ENCODE results near the gene ANXA10.
"Not testable (repeated sequence)": the region's sequence is repeated elsewhere in the genome, so short reads cannot be mapped to it uniquely, and the experiment has no call there.

ANXA10 gene

DNA sequence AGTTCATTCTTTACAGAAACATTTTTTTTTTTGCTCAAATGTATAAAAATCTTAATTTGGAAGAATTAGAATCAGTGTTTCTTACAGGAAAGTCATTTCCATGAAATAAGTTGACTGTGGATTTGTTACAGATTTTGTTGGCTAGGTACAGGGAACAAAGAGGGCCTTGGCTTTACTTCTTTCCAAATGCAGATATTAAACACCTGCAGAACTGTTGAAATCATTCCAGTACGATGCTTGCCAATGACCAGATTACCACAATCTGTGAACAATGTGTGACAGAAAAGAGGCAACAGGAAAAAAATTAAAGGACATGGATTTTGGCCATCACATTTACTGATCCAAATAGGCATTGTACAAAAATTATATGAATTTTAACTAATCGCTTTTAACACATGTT lies 70.8 kb downstream of the ANXA10 start:
- no peak for DNase-seq

DNA sequence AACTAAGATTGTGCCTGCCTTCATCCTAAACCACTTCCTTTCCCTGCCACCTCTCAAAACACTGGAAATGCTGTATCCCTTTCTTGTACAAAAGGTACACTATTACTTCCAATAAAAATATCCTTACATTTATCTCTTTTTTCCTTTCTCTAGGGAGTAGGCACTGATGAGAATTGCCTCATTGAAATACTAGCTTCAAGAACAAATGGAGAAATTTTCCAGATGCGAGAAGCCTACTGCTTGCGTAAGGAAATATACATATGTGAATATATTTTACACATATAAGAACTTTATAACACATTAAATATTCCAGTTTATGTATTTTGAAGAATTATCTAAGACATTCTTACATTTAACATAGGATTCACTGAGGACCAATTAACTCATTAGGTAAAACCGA lies 71.7 kb downstream of the ANXA10 start:
- DNase-seq, result no peak

DNA sequence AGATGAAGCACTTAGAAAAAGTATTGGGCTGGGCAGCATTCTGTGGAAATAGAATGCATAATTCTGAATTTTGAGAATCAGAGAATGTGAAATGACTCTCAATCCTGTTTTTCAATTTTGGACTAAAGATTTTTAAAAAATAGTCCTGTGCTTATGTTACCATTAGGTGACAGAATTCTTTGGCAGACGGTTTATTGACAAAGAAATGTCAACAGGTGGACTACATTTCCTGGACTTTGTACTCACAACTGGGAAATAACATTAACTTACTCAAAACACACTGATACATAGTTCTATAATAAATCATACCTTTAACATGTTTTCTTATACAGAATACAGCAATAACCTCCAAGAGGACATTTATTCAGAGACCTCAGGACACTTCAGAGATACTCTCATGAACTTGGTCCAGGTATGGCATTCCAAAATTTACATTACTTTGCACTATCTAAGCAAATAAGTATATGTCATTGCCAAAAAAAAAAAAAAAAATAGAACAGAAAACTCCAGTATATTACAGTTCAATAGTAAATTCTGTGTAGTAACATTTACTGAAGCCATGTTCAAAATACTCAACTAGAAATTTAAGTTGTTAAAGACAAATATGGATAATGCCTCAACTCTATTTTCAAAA lies 72.7 kb downstream of the ANXA10 start:
- DNase-seq, result no peak

DNA sequence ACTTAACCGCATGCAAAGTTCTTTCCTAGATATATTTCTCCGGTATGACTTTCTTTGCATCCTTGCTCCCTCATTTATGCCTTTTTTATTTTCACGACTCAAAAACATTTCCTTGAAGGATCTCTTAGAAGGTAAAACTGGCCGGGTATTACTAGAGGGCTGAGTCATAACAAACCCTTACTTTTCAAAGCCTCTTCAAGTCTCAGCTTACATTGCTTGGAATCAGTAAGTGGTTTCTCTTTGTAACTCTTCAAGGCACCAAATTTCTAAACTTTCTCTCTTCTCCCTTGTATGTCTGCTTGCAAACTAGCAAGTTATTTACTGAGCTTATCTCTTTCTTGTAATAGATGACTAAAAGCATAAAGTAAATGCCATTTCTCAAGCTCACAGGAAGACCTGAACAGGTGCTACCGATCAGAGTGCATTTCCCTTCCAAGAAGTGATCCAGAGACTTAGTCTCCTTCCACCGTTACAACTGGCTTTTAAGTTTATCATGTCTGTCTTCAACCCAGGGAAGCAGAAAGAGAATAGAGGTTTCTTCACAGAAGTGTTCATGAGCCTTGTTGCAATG lies 75.5 kb downstream of the ANXA10 start:
- DNase-seq, result no peak

DNA sequence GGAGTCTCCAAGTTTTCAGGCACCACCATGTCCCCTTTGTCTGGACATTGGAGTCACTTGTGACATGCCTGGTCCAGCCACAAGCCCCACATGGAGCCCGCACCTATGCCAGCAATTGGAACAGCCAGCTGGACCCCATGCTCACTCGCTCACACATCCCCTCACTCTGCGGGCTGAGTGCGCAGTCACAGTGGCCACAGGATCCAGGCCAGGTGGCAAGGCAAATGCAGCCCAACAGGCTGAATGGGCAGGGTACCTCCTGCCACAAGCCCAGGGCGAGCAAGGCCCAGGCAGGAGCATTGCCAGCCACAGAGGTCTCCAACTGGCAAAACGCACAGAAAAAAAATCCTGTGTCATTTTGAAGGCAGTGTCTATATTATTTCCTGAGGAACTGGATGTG lies 82.0 kb downstream of the ANXA10 start:
- no peak for DNase-seq

DNA sequence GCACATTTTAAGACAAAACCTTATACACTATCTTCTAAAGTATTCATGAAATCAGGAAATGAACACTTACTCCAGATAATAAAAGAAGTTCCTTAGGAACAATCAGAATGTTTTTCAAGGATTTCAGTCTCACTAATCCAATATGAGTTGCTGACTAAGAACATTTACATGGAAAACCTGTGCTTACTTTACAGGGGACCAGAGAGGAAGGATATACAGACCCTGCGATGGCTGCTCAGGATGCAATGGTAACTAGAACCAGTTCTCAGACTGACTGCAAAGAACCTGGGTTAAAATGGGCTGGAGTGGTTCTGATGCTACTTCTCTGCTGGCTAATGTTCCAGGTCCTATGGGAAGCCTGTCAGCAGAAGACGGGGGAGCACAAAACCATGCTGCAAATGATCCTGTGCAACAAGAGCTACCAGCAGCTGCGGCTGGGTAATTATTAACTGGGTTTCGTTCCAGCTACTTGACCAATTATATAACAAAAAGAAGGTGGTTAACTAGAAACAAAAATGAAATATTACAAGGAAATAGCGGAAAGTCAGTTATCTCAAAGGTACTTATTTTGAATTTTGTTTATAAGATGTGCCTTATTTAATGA lies 85.3 kb downstream of the ANXA10 start:
- no peak for DNase-seq

DNA sequence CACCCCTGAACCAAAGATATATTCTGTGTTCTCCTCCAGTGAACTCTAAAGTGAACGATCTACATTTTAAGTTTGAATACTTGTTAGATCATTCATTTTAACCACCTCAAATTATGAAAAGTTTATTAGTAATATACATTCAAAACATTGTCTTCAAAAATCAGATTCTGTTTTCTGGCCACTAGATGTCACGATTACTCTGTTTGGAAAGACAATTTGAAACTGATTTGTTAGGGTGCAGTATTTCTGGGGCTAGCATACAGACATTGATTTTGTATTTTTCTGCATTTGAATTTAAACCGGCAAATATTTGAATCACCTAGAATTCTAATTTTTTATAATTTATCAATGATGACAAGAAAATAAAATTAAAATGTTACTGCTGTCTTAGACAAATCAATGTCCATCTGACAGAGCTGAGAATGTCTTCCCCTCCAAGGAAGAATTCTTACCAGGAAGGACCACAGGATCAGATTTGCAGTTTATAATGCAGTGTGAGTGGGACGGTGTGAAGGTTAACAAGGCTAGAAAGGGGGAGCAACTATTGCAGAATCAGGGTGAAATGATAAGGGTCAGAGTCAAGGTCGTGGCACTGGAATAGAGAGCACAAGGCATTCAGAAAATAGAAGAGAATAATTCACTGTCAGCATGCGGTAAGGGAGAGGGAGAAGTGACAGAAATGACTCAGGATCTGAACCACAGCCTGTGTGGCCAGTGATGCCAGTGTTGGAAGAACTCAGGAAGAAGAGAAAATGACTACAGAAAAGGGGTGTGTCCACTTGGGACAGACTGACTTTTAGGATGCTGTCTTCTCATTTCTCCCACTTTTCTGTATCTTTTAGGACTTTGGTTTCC lies 91.6 kb downstream of the ANXA10 start:
- no peak for DNase-seq

DNA sequence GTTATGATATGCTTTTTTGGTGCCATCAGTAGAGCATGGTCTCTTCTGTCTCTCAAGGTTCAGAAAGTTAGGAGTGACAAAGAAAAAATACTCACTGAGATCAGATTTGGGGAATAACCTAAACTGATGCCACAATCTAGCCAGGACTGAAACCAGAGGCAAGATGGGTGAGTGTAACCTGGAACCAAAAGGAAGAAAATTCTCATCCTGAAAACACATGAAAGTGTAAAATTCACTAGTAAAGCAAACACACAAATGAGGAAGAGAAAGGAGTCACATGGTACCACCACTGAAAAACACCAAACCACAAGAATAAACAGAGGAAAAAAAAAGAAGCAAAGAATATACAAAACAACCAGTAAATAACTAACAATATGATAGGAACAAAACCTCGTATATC lies 96.4 kb downstream of the ANXA10 start:
- no peak for DNase-seq

DNA sequence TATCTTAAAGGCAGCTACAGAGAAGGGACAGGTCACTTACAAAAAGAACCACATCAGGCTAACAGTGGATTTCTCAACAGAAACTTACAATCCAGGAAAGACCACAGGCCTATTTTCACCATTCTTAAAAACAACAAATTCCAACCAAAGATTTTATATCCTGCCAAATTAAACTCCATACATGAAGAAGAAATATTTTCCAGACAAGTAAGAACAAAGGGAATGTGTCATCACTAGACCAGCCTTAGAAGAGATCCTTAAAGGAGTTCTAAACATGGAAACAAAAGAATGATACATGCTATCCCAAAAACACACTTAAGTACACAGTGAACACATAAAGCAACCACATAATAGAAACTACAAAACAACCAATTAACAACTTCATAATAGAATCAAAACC lies 105.6 kb downstream of the ANXA10 start:
- no peak for DNase-seq

DNA sequence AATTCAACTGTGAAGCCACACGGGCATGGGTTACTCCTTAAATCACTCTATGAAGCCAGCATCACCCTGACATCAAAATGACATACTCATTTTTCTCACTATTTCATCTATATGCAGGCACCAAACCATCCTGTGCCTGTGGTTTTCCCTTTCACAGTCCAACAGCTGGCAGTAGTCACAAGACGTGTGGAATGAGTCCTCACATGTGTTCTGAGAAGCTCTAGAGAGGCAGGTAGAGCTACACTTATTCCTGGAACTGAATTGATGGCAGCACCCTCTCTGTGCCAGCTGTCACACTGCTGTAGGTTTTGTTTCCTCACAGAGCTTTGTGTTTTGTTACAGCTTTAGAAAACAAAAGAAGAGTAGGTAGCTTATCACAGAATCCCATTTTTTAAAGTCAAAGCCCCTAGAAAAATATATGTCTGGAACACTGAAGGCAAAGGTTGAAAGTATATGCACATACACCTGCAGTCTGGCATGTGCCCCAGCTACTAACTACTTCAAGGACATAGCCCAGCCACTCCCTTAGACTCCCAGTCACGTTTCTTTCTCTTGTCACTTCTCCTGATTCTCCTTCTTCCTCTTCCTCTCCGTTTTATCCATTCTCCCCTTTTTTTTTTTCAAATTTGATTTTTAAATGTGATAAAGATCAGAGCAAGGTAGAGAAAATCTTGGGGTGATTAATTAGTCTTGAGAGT lies 107.1 kb downstream of the ANXA10 start:
- DNase-seq, result no peak

DNA sequence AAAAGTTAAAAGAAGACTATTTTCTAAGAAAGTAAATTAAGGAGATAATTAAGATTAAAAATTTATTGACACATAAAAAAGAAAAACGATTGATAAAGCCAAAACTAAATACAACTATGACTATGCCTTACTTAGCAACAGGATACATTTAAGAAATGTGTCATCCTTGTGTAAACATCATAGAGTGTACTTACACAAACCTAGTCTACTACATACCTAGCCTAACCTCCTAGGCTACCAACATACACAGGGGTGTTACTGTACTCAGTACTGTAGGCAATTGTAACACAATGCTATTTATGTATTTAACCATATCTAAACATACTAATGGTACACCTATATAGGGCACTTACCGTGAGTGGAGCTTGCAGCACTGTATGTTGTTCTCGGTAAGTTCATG lies 108.3 kb downstream of the ANXA10 start:
- DNase-seq, result no peak

DNA sequence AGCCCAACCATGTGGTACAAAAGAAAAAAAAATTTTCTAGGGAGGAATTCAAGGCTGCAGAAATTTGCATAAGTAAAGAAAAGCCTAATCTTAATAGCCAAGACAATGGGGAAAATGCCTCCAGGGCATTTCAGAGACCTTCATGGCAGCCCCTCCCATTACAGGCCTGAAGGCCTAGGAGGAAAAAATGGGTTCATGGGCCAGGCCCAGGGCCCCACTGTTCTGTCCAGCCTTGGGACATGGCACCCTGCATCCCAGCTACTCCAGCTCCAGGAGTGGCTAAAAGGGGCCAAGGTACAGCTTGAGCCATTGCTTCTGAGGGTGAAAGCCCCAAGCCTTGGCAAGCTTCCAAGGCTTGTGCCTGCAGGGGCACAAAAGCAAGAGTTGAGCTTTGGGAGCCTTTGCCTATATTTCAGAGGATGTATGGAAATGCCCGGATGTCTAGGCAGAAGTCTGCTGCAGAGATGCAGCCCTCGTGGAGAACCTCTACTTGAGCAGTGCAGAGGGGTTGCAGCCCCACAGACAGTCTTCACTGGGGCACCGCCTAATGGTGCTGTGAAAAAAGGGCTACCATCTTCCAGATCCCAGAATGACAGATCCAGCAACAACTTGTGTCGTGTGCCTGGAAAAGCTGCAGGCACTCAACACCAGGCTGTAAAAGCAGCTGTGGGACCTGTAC lies 111.0 kb downstream of the ANXA10 start:
- no peak for DNase-seq

DNA sequence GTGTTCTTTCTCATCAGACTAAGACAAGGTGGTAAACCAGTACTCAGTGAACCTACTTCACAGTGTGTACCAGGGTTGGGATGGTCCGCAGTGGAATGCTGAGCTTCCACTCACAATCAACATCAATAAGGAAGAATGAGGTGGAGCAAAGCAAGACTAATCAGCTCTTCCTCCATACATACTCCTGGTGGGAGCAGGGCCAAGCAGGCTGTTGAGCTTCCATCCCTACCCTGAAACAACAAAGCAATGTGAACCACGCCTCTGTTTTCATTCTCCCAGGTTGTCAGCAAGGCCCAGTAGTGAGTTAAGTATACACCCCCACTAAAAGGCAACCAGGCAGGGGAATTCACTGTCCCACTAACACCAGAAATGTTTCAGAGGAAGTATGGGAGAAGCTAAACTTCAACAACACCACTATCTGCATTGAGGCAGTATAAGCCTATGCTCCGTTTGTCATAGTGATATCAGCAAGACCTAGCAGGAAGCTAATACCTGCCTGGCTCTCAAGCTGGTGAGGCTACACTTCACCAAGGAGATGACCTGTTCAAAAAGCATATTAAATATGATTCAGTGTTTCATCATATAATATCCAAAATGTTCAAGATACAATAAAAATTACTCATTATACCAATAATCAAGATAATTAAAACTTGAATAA lies 116.7 kb downstream of the ANXA10 start:
- DNase-seq, result no peak

DNA sequence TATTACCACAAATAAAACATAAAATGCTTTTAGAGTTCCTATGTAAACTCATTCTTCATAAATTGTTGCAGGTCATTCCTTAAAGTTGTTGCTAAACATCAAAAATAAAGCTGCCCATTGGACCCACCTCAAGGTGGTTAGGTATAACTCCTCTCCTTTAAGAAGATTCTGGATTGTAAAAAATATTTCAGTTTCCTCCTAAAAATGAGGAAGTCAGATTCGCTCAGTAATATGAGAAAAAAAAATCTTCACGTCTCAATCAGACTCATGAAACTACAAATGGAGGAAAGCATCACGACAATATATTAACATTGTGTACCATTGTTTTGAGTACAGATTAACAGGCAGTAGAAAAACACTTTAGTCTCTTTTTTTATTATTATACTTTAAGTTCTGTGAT lies 120.3 kb downstream of the ANXA10 start:
- DNase-seq, result no peak

DNA sequence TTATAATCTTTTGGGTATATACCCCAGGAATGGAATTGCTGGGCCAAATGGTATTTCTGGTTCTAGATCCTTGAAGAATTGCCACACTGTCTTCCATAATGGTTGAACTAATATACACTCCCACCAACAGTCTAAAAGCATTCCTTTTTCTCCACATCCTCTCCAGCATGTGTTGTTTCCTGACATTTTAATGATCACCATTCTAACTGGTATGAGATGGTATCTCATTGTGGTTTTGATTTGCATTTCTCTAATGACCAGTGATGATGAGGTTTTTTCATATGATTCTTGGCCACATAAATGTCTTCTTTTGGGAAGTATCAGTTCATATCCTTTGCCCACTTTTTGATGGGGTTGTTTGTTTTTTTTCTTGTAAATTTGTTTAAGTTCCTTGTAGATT lies 121.2 kb downstream of the ANXA10 start:
- DNase-seq, result not testable (repeated sequence)

DNA sequence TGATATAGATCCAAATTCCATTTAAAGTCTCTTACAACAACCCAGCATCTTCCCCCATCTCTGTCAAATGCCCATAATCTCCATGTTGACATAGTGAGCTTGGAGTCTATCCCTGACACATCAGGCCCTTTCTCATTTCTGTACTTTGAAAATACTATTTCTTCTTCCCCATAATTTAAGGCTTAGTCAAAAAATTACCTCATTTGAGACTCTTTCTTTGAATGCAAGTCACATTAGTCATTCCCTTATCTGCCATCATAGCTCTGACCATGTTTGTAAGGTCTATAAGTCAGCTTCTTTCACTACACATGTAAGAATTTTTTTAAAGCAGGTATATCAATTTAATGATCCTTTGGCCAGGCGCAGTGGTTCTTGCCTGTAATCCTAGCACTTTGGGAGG lies 126.3 kb downstream of the ANXA10 start:
- no peak for DNase-seq

DNA sequence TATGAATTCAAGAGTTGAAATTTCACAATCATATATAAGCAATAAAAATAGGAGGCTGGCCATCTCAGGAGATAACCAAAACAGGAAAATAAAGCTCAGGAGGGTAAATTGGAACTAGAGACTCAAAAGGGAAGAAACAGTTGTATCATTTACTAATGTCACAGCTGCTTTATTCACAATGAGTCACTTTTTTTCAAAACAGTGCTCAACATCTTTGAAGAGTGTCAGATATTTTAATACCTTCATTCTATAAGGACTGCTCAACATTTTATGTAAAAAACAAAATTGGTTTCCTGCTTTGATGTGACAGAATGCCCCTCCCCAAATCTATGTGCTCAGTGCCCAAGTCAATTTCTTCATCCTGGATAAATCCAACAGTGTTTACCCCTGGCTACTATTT lies 128.6 kb downstream of the ANXA10 start:
- DNase-seq, result no peak

DNA sequence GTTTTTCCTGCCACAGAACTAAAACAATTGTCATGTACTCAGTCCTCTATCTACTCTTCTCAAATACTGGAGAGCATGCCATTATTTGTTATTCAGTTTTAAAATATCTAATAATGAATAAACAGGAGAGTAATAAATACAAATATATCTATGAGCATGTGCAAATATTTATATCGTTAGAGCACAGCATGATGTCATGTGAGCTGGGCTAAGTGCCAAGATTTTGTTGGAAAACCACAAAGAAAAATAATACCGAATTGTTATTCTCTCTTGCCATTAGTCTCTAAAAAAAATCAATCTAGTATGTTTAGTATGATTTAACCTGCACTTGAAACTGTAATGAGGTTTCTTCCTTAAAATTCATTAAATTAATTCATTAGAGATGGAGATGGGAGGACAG lies 129.0 kb downstream of the ANXA10 start:
- no peak for DNase-seq

Data from activated T-cell treated with anti-CD3 and anti-CD28 coated beads, Interleukin-2, amount 50 U/mL, for 1 hour (primary cell).